H9 (cell line): ENCODE results near the gene ARHGAP10. TPM values are rescaled to one million over a fixed set of nuclear protein-coding genes. Genes with fewer than 3 reads are reported as not detected.

Experiments
- DNase-seq: peaks from one replicate; pipeline ENCODE4 v3.0.0-alpha.2; 2017
- H2AFZ ChIP-seq: one replicate; pipeline ENCODE4 v1.6.1; 2013; ENCODE audit warnings: mild to moderate bottlenecking, low read length, control low read depth, moderate library complexity
- H2AK5ac ChIP-seq: 2 replicates; pipeline ENCODE4 v1.6.1; 2013; ENCODE audit warnings: low read length, control low read depth, mixed read lengths; ENCODE audit not compliant: insufficient read length
- H2BK120ac ChIP-seq: one replicate; pipeline ENCODE4 v1.6.1; 2013; ENCODE audit warnings: low read depth, mild to moderate bottlenecking, low read length, control low read depth, inconsistent platforms; ENCODE audit not compliant: poor library complexity, severe bottlenecking
- H2BK12ac ChIP-seq: 2 replicates; pipeline ENCODE4 v1.6.1; 2013; ENCODE audit warnings: low read length, control low read depth, mixed read lengths, low read depth; ENCODE audit not compliant: insufficient read length
- H2BK15ac ChIP-seq: 2 replicates; pipeline ENCODE4 v1.6.1; 2013; ENCODE audit warnings: low read depth, low read length, control low read depth
- H2BK20ac ChIP-seq: one replicate; pipeline ENCODE4 v1.6.1; 2013; ENCODE audit warnings: low read depth, mild to moderate bottlenecking, low read length, control low read depth, inconsistent platforms; ENCODE audit not compliant: poor library complexity, severe bottlenecking
- H2BK5ac ChIP-seq: 2 replicates; pipeline ENCODE4 v1.6.1; 2013; ENCODE audit warnings: low read length, control low read depth, mixed read lengths; ENCODE audit not compliant: insufficient read length
- H3K14ac ChIP-seq: 2 replicates; pipeline ENCODE4 v1.6.1; 2013; ENCODE audit warnings: low read length, control low read depth; ENCODE audit not compliant: insufficient read depth
- H3K18ac ChIP-seq: 2 replicates; pipeline ENCODE4 v1.6.1; 2013; ENCODE audit warnings: low read depth, mild to moderate bottlenecking, mixed read lengths, low read length, control low read depth; ENCODE audit not compliant: insufficient read length
- H3K23ac ChIP-seq: 2 replicates; pipeline ENCODE4 v1.6.1; 2013; ENCODE audit warnings: low read length, control low read depth, mixed read lengths, low read depth; ENCODE audit not compliant: insufficient read length
- H3K23me2 ChIP-seq: 2 replicates; pipeline ENCODE4 v1.6.1; 2013; ENCODE audit warnings: low read depth, mild to moderate bottlenecking, mixed read lengths, low read length, control low read depth; ENCODE audit not compliant: insufficient read length, poor library complexity, severe bottlenecking
- H3K27ac ChIP-seq: 2 replicates; pipeline ENCODE4 v1.5.1; 2013; ENCODE audit warnings: low read length, control low read depth, mixed read lengths, low read depth; ENCODE audit not compliant: insufficient read length
- H3K27me3 ChIP-seq: 2 replicates; pipeline ENCODE4 v1.6.1; 2013; ENCODE audit warnings: low read length, control low read depth, inconsistent platforms; ENCODE audit not compliant: insufficient read depth
- H3K4ac ChIP-seq: 2 replicates; pipeline ENCODE4 v1.6.1; 2013; ENCODE audit warnings: low read depth, mild to moderate bottlenecking, control low read depth, inconsistent platforms, low read length, moderate library complexity
- H3K4me1 ChIP-seq: 2 replicates; pipeline ENCODE4 v1.6.1; 2013; ENCODE audit warnings: low read length, control low read depth, inconsistent platforms; ENCODE audit not compliant: insufficient read depth
- H3K4me2 ChIP-seq: 2 replicates; pipeline ENCODE4 v1.6.1; 2013; ENCODE audit warnings: low read length, control low read depth, mixed read lengths; ENCODE audit not compliant: insufficient read length, insufficient read depth
- H3K56ac ChIP-seq: 2 replicates; pipeline ENCODE4 v1.6.1; 2013; ENCODE audit warnings: low read depth, mild to moderate bottlenecking, mixed read lengths, low read length, control low read depth; ENCODE audit not compliant: insufficient read length
- H3K79me1 ChIP-seq: 2 replicates; pipeline ENCODE4 v1.6.1; 2013; ENCODE audit warnings: low read depth, mild to moderate bottlenecking, moderate library complexity, low read length, control low read depth, inconsistent platforms; ENCODE audit not compliant: insufficient read depth, poor library complexity, severe bottlenecking
- H3K79me2 ChIP-seq: 2 replicates; pipeline ENCODE4 v1.6.1; 2013; ENCODE audit warnings: low read length, control low read depth, inconsistent platforms; ENCODE audit not compliant: insufficient read depth
- H3K9ac ChIP-seq: 2 replicates; pipeline ENCODE4 v1.6.1; 2013; ENCODE audit warnings: low read length, control low read depth, mixed read lengths; ENCODE audit not compliant: insufficient read length; ENCODE audit errors: extremely low read depth
- H3K9me3 ChIP-seq: one replicate; pipeline ENCODE4 v1.6.1; 2013; ENCODE audit warnings: low read depth, low read length, inconsistent platforms; ENCODE audit not compliant: control insufficient read depth
- H3T11ph ChIP-seq: one replicate; pipeline ENCODE4 v1.6.1; 2013; ENCODE audit warnings: mild to moderate bottlenecking, low read length, control low read depth, inconsistent platforms
- H4K20me1 ChIP-seq: one replicate; pipeline ENCODE4 v1.6.1; 2013; ENCODE audit not compliant: control insufficient read depth, insufficient read length, insufficient read depth
- H4K5ac ChIP-seq: 2 replicates; pipeline ENCODE4 v1.6.1; 2013; ENCODE audit warnings: low read depth, mild to moderate bottlenecking, mixed read lengths, low read length, control low read depth; ENCODE audit not compliant: insufficient read length
- H4K8ac ChIP-seq: replicated peaks from 2 replicates; pipeline ENCODE4 v1.6.1; 2013; ENCODE audit warnings: low read length, control low read depth, mixed read lengths, low read depth; ENCODE audit not compliant: insufficient read length
- H4K91ac ChIP-seq: 2 replicates; pipeline ENCODE4 v1.6.1; 2013; ENCODE audit warnings: low read depth, mild to moderate bottlenecking, moderate library complexity, mixed read lengths, low read length, control low read depth; ENCODE audit not compliant: insufficient read length
- H3K27ac Mint-ChIP-seq, 3 experiments: 2 replicates in 2 of 3; 3 replicates in 1 of 3; pipeline ENCODE4 v1.8.0; 2020 to 2021; ENCODE audit warnings: mixed read lengths in 3 of 3, mild to moderate bottlenecking in 1 of 3, moderate library complexity in 1 of 3
- H3K27me3 Mint-ChIP-seq: 2 replicates; pipeline ENCODE4 v1.8.0; 2021; ENCODE audit warnings: low read depth, mild to moderate bottlenecking, moderate library complexity, mixed read lengths
- H3K36me3 Mint-ChIP-seq, 3 experiments: 2 replicates in 2 of 3; 3 replicates in 1 of 3; pipeline ENCODE4 v1.8.0; 2020 to 2021; ENCODE audit warnings: low read depth in 3 of 3, mixed read lengths in 3 of 3; ENCODE audit not compliant: insufficient read depth in 1 of 3
- H3K4me1 Mint-ChIP-seq, 2 experiments: 2 replicates each; pipeline ENCODE4 v1.8.0; 2020; ENCODE audit warnings: mixed read lengths in 2 of 2
- H3K4me3 Mint-ChIP-seq, 2 experiments: 2 replicates in 1 of 2; 3 replicates in 1 of 2; pipeline ENCODE4 v1.8.0; 2020 to 2021; ENCODE audit warnings: mild to moderate bottlenecking in 2 of 2, mixed read lengths in 2 of 2, moderate library complexity in 1 of 2
- H3K9me3 Mint-ChIP-seq, 2 experiments: 2 replicates in 1 of 2; 3 replicates in 1 of 2; pipeline ENCODE4 v1.8.0; 2020; ENCODE audit warnings: mild to moderate bottlenecking in 2 of 2, mixed read lengths in 2 of 2, moderate library complexity in 1 of 2
- WGBS: extraction: QIAGEN DNeasy Blood & Tissue Kit; methylation state at CpG from one replicate; pipeline ENCODE4 v1.1.7; 2013; ENCODE audit warnings: missing lambda C conversion rate, low lambda C conversion rate, mixed read lengths; ENCODE audit not compliant: insufficient read length; ENCODE audit errors: extremely low coverage; 5-methylcytosine and 5-hydroxymethylcytosine counted together
- total RNA-seq: library from RNA; stranded (reverse); gene quantifications from 2 replicates; pipeline ENCODE4 v1.2.1, GENCODE V29; 2021
- TF ChIP-seq, protein P1 (sequence below): fragments of 200-600 bp; sonication (generic); conservative IDR thresholded peaks from 3 replicates; pipeline ENCODE4 v1.8.0; 2021; ENCODE audit warnings: antibody characterized with exemption, mild to moderate bottlenecking

Gene ARHGAP10
- total RNA-seq, 1 experiment from 2014 or later, result 7.8 TPM

GRCh38 chr4:147891476-147892115 lies 159.7 kb downstream of the ARHGAP10 start:
- Histone ChIP-seq H2BK120ac (no peak overlapping the region), H3K4ac (no peak overlapping the region), H3K56ac (no peak overlapping the region), H3K79me1 (no peaks in the 10 kb centered on the region), H4K91ac (no peak overlapping the region), H3K14ac (no peak overlapping the region), H3K4me2 (no peak overlapping the region), H3K23me2 (no peaks in the 10 kb centered on the region), H3T11ph (no peak overlapping the region), H3K18ac (no peak overlapping the region), H4K8ac (no peak overlapping the region), H3K27me3 (no peaks in the 10 kb centered on the region), H3K9ac (no peak overlapping the region), H3K79me2 (no peaks in the 10 kb centered on the region), H3K9me3 (no peaks in the 10 kb centered on the region), H3K23ac (no peak overlapping the region), H4K20me1 (no peaks in the 10 kb centered on the region), H2BK12ac (no peak overlapping the region), H2BK20ac (no peak overlapping the region), H2AK5ac (no peak overlapping the region), H2BK15ac (no peak overlapping the region), H3K27ac (no peak overlapping the region), H4K5ac (no peak overlapping the region), H3K4me1 (no peaks in the 10 kb centered on the region), H2BK5ac (no peak overlapping the region), H2AFZ (no peak overlapping the region)
- peaks cover 23 to 25% of the 10 kb centered on the region in 2 experiments for H3K9me3 Mint-ChIP-seq
- WGBS, result no CpG with 5 or more reads among the region's 6 CpGs
- H3K27me3 Mint-ChIP-seq, result no peaks in the 10 kb centered on the region
- H3K4me1 Mint-ChIP-seq, result no peaks in the 10 kb centered on the region
- H3K36me3 Mint-ChIP-seq, result peaks cover 9 to 29% (median 12%) of the 10 kb centered on the region in 3 experiments
- no peak for DNase-seq
- no peak overlapping the region for H3K4me3 Mint-ChIP-seq
- no peak overlapping the region for H3K27ac Mint-ChIP-seq
- TF ChIP-seq, protein P1, sequence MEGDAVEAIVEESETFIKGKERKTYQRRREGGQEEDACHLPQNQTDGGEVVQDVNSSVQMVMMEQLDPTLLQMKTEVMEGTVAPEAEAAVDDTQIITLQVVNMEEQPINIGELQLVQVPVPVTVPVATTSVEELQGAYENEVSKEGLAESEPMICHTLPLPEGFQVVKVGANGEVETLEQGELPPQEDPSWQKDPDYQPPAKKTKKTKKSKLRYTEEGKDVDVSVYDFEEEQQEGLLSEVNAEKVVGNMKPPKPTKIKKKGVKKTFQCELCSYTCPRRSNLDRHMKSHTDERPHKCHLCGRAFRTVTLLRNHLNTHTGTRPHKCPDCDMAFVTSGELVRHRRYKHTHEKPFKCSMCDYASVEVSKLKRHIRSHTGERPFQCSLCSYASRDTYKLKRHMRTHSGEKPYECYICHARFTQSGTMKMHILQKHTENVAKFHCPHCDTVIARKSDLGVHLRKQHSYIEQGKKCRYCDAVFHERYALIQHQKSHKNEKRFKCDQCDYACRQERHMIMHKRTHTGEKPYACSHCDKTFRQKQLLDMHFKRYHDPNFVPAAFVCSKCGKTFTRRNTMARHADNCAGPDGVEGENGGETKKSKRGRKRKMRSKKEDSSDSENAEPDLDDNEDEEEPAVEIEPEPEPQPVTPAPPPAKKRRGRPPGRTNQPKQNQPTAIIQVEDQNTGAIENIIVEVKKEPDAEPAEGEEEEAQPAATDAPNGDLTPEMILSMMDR, result no peak
